Activated naive CD8-positive, alpha-beta T cell treated with anti-CD3 and anti-CD28 coated beads, Interleukin-2, amount 50 U/mL, for 16 hours (primary cell): ENCODE results near the gene RUSF1.
"Not testable (repeated sequence)": the region's sequence is repeated elsewhere in the genome, so short reads cannot be mapped to it uniquely, and the experiment has no call there.

Experiments
- DNase-seq: peaks from one replicate; pipeline ENCODE4 v3.0.0-alpha.2; 2020; ENCODE audit warnings: low read depth, low spot score

RUSF1 gene

GRCh38 chr16:31517800-31518402, 9.7 kb upstream of the RUSF1 start:
- DNase-seq, result no peak

GRCh38 chr16:31513884-31514283, 5.7 kb upstream of the RUSF1 start:
- DNase-seq, result no peak

DNA sequence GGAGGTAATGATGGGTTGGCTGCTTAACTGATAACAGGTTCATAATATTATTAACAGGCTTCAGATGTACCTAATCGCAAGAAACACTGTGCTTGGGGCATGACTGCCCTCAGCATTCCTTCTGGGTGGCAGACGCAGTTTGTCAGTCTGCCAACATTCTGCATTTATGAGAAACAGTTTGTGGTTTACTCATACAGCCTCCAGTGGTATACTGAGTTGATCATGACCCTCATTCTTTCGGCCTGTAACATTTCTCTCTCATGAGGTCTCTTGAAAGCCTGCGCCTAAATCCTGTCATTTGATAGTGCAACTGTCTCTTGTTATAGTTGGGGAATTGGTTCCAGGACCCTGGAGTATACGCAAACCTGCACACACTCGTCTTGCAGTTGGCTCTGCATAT, 4.9 kb upstream of the RUSF1 start:
- no peak for DNase-seq

DNA sequence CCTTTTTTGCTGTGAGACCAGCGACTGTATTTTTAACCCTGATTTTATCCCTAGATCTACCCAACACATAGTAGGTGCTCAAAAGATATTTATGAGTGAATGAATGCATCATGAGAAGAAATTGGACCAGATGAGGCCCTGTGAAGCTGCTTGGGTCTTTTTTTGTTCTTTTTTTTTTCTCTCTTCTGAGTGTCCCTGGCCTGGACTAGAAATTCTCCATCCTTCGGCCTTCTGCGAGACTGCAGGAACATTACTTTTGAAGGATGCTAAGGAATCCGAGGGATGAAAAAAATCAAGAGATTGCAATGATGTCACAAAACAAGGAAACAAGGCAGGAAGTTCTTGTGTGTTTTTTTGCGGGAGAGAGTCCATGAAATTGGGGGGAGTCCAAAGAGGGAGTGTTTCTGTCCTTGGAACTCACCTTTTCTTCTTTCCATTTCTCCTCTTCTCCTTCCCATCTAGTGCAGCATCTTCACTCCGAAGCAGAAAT, 560 bp upstream of the RUSF1 start:
- DNase-seq, result no peak

DNA sequence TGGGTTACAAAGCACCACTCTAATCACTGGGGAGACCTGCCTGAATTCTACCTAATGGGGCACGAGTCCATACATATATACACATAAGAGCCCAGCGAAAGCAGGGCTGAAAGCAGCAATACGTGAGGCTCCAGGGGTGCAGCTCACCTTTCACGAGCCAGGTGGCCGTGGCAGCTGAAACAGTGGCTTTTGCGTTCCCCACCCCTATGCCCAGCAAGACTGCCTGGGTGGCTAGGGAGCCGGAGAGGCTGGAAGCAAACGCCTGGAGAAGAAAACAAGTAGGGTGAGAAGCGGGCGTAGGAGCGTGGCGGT, 618 bp downstream of the RUSF1 start:
- no peak for DNase-seq

DNA sequence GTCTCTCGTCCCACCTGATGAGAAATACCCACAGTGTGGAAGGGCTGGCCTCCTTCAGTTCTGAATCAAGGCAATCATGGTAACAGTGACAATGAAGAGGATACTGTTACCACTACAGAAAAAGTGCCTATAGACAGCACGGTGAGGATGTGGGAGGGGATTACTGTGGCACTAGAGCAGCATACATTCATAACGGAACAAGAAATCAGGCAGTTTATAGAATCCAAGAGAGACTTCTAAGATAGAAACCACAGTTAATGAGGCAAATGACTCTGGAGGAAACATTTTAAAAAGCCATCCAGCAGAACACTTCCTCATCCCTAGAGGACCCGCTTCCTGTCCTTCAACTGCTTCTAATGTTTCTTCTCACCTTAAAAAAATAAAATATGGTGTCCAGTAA, 2.7 kb downstream of the RUSF1 start:
- no peak for DNase-seq

- no peak for DNase-seq
Measured at GRCh38 chr16:31504159-31504558, 4.0 kb downstream of the RUSF1 start.

GRCh38 chr16:31503555-31503954, 4.6 kb downstream of the RUSF1 start:
- DNase-seq, result not testable (repeated sequence)

DNA sequence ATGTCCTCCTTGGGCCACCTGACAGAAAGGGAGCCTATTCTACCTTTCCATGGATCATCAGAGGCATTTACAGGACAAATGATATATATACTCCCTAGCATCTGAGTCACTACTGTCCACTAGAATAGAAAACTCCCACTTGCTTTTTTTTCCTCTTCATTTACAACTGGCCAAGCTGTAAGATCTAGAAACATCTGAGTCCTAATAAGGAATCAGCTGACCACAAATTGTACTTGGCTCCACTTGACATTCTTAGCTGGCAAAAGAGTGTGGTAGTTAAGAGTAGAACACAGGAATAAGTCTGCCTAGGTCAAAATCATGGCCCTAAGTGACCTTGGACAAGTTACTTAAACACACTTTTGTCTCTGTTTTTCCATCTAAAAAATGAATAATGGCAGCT, 5.2 kb downstream of the RUSF1 start:
- DNase-seq, result no peak

DNA sequence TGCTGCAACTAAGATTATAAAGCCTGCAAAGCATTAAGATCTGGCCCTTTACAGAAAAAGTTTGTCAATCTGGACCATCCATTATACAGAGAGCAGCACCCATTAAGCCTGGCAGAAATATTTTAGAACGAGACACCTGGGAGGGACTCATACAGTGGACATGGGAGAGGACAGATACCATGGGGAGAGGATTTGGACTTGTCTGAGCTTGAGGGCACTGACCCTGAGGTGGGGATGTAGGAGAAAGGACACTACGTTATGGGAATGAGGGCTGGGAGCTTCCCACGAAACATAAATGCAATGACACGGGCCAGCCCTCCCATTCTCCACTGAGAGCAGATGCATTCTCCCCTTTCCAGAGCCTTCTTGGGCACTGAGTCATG, 6.2 kb downstream of the RUSF1 start:
- DNase-seq, result no peak

DNA sequence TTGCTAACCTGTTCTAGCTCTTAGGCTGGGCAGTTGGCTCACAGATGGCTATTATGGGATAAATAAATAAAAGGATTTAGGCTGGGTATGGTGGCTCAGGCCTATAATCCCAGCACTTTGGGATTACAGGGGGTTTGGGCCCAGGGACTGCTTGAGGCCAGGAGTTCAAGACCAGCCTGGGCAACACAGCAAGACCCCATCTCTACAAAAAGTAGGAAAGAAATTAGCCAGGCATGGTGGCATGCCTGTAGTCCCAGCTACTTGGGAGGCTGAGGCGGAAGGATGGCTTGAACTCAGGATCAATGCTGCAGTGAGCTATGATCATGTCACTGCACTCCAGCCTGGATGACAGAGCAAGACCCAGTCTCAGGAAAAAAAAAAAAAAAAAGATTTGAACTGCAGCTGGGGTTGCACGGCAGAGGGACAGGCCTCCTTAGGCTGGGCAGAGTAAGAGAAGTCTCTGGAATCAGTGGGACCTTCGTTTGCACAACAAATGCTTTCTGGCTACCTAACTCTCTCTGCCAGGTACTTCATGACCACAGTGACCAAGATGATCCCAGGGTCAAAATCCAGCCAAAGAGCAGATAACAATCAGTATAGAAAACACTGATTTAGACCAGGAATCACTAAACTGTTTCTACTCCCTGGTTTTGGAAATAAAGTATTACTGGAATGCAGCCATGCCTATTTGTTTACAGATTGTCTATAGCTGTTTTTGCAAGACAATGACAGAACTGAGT, 6.8 kb downstream of the RUSF1 start:
- no peak for DNase-seq

DNA sequence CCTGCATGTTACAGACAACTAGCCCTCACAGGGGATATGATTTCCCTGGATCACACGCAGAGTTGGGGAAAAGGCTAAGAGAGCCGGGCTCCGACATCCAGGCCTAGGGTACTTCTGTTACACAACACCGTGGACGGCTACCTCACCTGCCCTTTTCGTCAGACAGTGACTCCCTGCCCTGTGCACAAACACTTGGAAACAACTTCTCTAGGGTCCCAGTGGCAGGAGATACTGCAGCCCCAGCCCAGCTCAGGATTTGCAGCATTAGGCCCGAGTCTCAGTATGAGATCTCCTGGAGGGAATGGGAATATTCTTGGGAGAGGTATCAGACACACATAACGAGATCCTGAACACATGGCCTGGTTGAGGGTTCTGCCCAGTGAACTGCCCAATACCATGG, 8.3 kb downstream of the RUSF1 start:
- DNase-seq, result no peak

- no peak for DNase-seq
Measured at GRCh38 chr16:31498493-31498892, 9.7 kb downstream of the RUSF1 start.

- no peak for DNase-seq
Measured at GRCh38 chr16:31496670-31497069, 11.5 kb downstream of the RUSF1 start.

GRCh38 chr16:31493506-31494125, 14.6 kb downstream of the RUSF1 start:
- no peak for DNase-seq

DNA sequence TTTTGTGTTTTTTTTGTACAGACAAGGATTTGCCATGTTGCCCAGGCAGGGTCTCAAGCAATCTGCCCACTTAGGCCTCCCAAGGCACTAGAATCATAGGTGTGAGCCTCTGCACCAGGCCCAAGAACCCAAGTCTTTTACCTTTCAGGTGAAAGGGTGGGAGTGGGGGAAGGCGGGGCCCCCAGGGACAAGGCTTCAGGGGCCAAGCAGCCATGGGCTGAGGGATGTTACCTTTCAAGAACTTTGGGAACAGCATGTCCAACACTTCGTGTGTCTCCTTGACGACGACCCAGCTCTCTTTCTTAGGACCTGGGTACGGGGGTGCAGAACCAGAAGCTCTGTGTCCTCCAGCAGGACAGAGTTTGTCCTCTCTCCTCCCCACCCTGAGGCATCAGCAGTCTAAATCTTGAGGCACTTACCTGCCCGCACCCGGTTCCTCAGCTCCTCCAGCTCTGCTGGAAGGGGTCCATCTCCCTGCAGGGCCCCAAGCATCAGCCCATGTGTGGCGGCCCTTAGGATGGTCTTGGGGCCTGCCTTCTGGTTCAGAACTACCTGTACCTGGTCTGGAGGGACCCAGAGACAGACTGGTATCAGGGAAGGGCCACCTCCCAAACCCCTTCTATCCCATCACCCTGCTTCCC, 16.3 kb downstream of the RUSF1 start:
- DNase-seq, result no peak

DNA sequence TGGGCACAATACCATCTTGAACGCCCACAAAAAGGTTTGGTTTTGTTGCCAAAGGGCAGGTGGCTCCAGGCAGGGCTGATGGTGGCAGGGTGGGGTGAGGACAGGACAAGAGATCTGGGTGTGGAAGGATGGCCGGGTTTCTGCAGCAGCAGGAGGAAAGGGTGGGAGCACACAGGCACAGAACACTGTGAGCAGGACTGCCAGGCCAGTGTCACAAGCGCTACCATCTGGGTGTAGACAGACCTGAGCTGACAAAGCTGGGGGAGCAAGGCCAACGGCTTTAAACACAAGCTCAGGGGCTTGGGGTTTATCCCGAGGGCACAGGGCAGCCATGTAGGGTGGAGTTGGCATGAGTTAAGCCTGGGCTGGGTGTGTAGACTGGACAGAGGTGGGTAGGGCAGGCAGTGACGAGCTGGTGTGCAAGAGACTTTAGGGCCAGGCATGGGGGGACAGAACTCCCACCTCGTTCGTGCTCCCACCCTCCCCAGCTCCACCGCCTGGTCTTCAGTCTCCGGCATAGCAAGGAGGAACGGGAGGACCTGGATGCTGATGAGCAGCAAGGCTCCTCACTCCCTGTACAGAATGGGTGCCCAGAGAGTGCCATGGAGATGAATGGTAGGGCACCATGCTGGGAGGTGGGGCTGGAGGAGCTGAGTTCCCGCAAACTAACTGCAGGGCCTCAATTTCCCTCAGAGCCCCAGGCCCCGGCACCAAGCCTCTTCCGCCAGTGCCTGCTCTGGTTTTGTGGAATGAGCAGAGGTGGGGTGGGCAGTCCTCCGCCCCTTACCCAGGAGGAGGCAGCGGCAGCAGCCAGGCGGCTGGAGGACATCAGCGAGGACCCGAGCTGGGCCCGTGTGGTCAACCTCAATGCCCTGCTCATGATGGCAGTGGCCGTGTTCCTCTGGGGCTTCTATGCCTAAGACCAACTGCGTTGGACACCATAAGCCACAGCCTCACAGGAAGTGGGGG, 18.3 kb downstream of the RUSF1 start:
- DNase-seq, result no peak

DNA sequence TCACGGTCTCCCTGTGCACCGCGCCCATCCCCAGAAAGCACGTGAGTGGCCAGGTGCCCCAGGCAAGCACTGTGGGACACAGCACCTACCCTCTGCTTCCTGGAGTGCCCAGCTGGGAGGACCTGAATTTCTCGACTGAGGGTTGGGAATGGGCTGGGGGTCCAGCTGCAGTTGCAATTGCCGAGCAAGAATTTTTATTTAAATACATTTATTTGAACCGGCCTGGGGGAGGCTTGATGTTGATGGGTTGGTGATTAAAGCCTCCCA, 19.0 kb downstream of the RUSF1 start:
- DNase-seq, result no peak

GRCh38 chr16:31488468-31489297, 19.5 kb downstream of the RUSF1 start:
- DNase-seq, result no peak

GRCh38 chr16:31487720-31488467, 20.3 kb downstream of the RUSF1 start:
- DNase-seq, result peak; percentile 36
